Activated naive CD4-positive, alpha-beta T cell treated with anti-CD3 and anti-CD28 coated beads for 36 hours (primary cell): ENCODE measurements around the gene NR5A2. TPM values are rescaled to one million over a fixed set of nuclear protein-coding genes. Genes with fewer than 3 reads are reported as not detected.

Source experiments
- CTCF ChIA-PET: fragments of 350-600 bp; sonication (Branson Sonifier 250); formaldehyde crosslinking; loops from one replicate; lab custom pipeline; 2021; ENCODE audit warnings: antibody characterized with exemption; lab: Charles Lee
- DNase-seq: peaks from one replicate; pipeline ENCODE4 v3.0.0-alpha.2; 2020
- H3K27ac Mint-ChIP-seq: one replicate; pipeline ENCODE4 v1.8.0; 2021; ENCODE audit warnings: mild to moderate bottlenecking, mixed read lengths
- H3K27me3 Mint-ChIP-seq: one replicate; pipeline ENCODE4 v1.8.0; 2021; ENCODE audit warnings: low read depth, mixed read lengths
- H3K36me3 Mint-ChIP-seq: one replicate; pipeline ENCODE4 v1.8.0; 2021; ENCODE audit warnings: low read depth, mixed read lengths
- H3K4me1 Mint-ChIP-seq: one replicate; pipeline ENCODE4 v1.8.0; 2021; ENCODE audit warnings: low read depth, mixed read lengths
- H3K4me3 Mint-ChIP-seq: one replicate; pipeline ENCODE4 v1.8.0; 2021; ENCODE audit warnings: mild to moderate bottlenecking, moderate library complexity, mixed read lengths
- H3K9me3 Mint-ChIP-seq: one replicate; pipeline ENCODE4 v1.8.0; 2021; ENCODE audit warnings: mixed read lengths
- intact Hi-C: fragments of 100-400 bp; cut with micrococcal nuclease; formaldehyde crosslinking; loops from one replicate; pipeline ENCODE4 v1.15.1; 2023
- total RNA-seq, 2 experiments: library from RNA; stranded (reverse); gene quantifications; one replicate each; pipeline ENCODE4 v1.2.3, GENCODE V29; 2021

The NR5A2 gene
- total RNA-seq, 2 experiments from 2014 or later, result not detected

GRCh38 chr1:200037904-200038303, 10.4 kb downstream of the NR5A2 start:
- H3K36me3 Mint-ChIP-seq, result no peaks in the 10 kb centered on the region
- CTCF ChIA-PET, result no interaction called here
- H3K27ac Mint-ChIP-seq, result no peak overlapping the region
- no peak overlapping the region for H3K4me3 Mint-ChIP-seq
- intact Hi-C loops, result loop anchor here (5.0 kb wide), 2 partner anchors 96 to 189 kb away; no protein-coding TSS in a partner anchor
- H3K27me3 Mint-ChIP-seq, result peaks cover 35% of the 10 kb centered on the region
- no peaks in the 10 kb centered on the region for H3K9me3 Mint-ChIP-seq
- DNase-seq, result no peak
- peaks cover 30% of the 10 kb centered on the region for H3K4me1 Mint-ChIP-seq

GRCh38 chr1:200038325-200038980, 10.9 kb downstream of the NR5A2 start:
- CTCF ChIA-PET, result no interaction called here
- Mint-ChIP-seq H3K36me3 (no peaks in the 10 kb centered on the region), H3K27me3 (peaks cover 40% of the 10 kb centered on the region), H3K4me3 (peak overlapping the region; percentile 29), H3K9me3 (no peaks in the 10 kb centered on the region), H3K4me1 (peaks cover 34% of the 10 kb centered on the region), H3K27ac (no peak overlapping the region)
- intact Hi-C loops, result loop anchor here (5.0 kb wide), 2 partner anchors 96 to 189 kb away; no protein-coding TSS in a partner anchor
- DNase-seq, result no peak

GRCh38 chr1:200038981-200039848, 11.7 kb downstream of the NR5A2 start:
- intact Hi-C loops, result loop anchor here (5.0 kb wide), 2 partner anchors 97 to 188 kb away; no protein-coding TSS in a partner anchor
- no peaks in the 10 kb centered on the region for H3K36me3 Mint-ChIP-seq
- no peak overlapping the region for H3K27ac Mint-ChIP-seq
- CTCF ChIA-PET, result no interaction called here
- H3K4me3 Mint-ChIP-seq, result peak overlapping the region; percentile 69
- peak; percentile 35 for DNase-seq
- H3K9me3 Mint-ChIP-seq, result no peaks in the 10 kb centered on the region
- H3K27me3 Mint-ChIP-seq, result peaks cover 44% of the 10 kb centered on the region
- peaks cover 34% of the 10 kb centered on the region for H3K4me1 Mint-ChIP-seq

GRCh38 chr1:200039849-200040474, 12.5 kb downstream of the NR5A2 start:
- CTCF ChIA-PET, result no interaction called here
- no peaks in the 10 kb centered on the region for H3K36me3 Mint-ChIP-seq
- H3K4me3 Mint-ChIP-seq, result no peak overlapping the region
- intact Hi-C loops, result loop anchor here (5.0 kb wide), 2 partner anchors 98 to 187 kb away; no protein-coding TSS in a partner anchor
- H3K27me3 Mint-ChIP-seq, result peaks cover 44% of the 10 kb centered on the region
- no peak overlapping the region for H3K27ac Mint-ChIP-seq
- peaks cover 34% of the 10 kb centered on the region for H3K4me1 Mint-ChIP-seq
- DNase-seq, result no peak
- no peaks in the 10 kb centered on the region for H3K9me3 Mint-ChIP-seq

GRCh38 chr1:200040481-200041138, 13.1 kb downstream of the NR5A2 start:
- peaks cover 50% of the 10 kb centered on the region for H3K27me3 Mint-ChIP-seq
- H3K9me3 Mint-ChIP-seq, result no peaks in the 10 kb centered on the region
- no peak overlapping the region for H3K27ac Mint-ChIP-seq
- CTCF ChIA-PET, result no interaction called here
- H3K36me3 Mint-ChIP-seq, result no peaks in the 10 kb centered on the region
- intact Hi-C loops, result no loop called here
- H3K4me3 Mint-ChIP-seq, result peak overlapping the region; percentile 24
- H3K4me1 Mint-ChIP-seq, result peaks cover 34% of the 10 kb centered on the region
- DNase-seq, result no peak

GRCh38 chr1:200041337-200042118, 14.0 kb downstream of the NR5A2 start:
- Mint-ChIP-seq H3K27me3 (peaks cover 54% of the 10 kb centered on the region), H3K4me3 (no peak overlapping the region), H3K36me3 (no peaks in the 10 kb centered on the region), H3K27ac (no peak overlapping the region), H3K4me1 (peaks cover 34% of the 10 kb centered on the region), H3K9me3 (no peaks in the 10 kb centered on the region)
- intact Hi-C loops, result no loop called here
- CTCF ChIA-PET, result no interaction called here
- DNase-seq, result no peak

GRCh38 chr1:200042119-200042551, 14.6 kb downstream of the NR5A2 start:
- peaks cover 34% of the 10 kb centered on the region for H3K4me1 Mint-ChIP-seq
- no peak overlapping the region for H3K27ac Mint-ChIP-seq
- DNase-seq, result no peak
- H3K36me3 Mint-ChIP-seq, result no peaks in the 10 kb centered on the region
- CTCF ChIA-PET, result no interaction called here
- peaks cover 54% of the 10 kb centered on the region for H3K27me3 Mint-ChIP-seq
- H3K9me3 Mint-ChIP-seq, result no peaks in the 10 kb centered on the region
- H3K4me3 Mint-ChIP-seq, result peak overlapping the region; percentile 24
- intact Hi-C loops, result no loop called here

GRCh38 chr1:200042552-200043335, 15.2 kb downstream of the NR5A2 start:
- H3K27ac Mint-ChIP-seq, result no peak overlapping the region
- intact Hi-C loops, result no loop called here
- peak overlapping the region; percentile 56 for H3K4me3 Mint-ChIP-seq
- CTCF ChIA-PET, result interaction anchor here (0.5 kb wide), 1 partner anchor 266 kb away, joined by 5 read pairs; no protein-coding TSS in a partner anchor
- H3K9me3 Mint-ChIP-seq, result no peaks in the 10 kb centered on the region
- H3K27me3 Mint-ChIP-seq, result peaks cover 54% of the 10 kb centered on the region
- no peaks in the 10 kb centered on the region for H3K36me3 Mint-ChIP-seq
- no peak for DNase-seq
- peaks cover 34% of the 10 kb centered on the region for H3K4me1 Mint-ChIP-seq

GRCh38 chr1:200043336-200043668, 15.8 kb downstream of the NR5A2 start:
- no peak overlapping the region for H3K4me3 Mint-ChIP-seq

GRCh38 chr1:200046115-200046514, 18.6 kb downstream of the NR5A2 start:
- H3K9me3 Mint-ChIP-seq, result no peaks in the 10 kb centered on the region
- no peak overlapping the region for H3K27ac Mint-ChIP-seq
- peaks cover 49% of the 10 kb centered on the region for H3K27me3 Mint-ChIP-seq
- CTCF ChIA-PET, result no interaction called here
- no peak overlapping the region for H3K4me3 Mint-ChIP-seq
- intact Hi-C loops, result no loop called here
- H3K4me1 Mint-ChIP-seq, result peaks cover 21% of the 10 kb centered on the region
- no peaks in the 10 kb centered on the region for H3K36me3 Mint-ChIP-seq
- DNase-seq, result no peak

More at GRCh38 chr1:200043336-200043668, 15.8 kb downstream of the NR5A2 start:
- CTCF ChIA-PET, result interaction anchor here (0.5 kb wide), 1 partner anchor 265 kb away, joined by 5 read pairs; no protein-coding TSS in a partner anchor
- Mint-ChIP-seq H3K27me3 (peaks cover 58% of the 10 kb centered on the region), H3K36me3 (no peaks in the 10 kb centered on the region), H3K9me3 (no peaks in the 10 kb centered on the region), H3K4me1 (peaks cover 34% of the 10 kb centered on the region), H3K27ac (no peak overlapping the region)
- intact Hi-C loops, result no loop called here
- DNase-seq, result no peak

GRCh38 chr1:200048244-200048643, 20.7 kb downstream of the NR5A2 start:
- Mint-ChIP-seq H3K36me3 (no peaks in the 10 kb centered on the region), H3K9me3 (no peaks in the 10 kb centered on the region), H3K4me1 (peaks cover 1% of the 10 kb centered on the region), H3K27me3 (peaks cover 29% of the 10 kb centered on the region), H3K4me3 (no peak overlapping the region), H3K27ac (no peak overlapping the region)
- CTCF ChIA-PET, result no interaction called here
- intact Hi-C loops, result no loop called here
- DNase-seq, result no peak
